Measurements from ENCODE around the gene PLA2G4C. TPM values are rescaled to one million over a fixed set of nuclear protein-coding genes. Genes with fewer than 3 reads are reported as not detected.

Gene PLA2G4C
- total RNA-seq, 1 experiment from 2014 or later = 4.5 TPM

DNA sequence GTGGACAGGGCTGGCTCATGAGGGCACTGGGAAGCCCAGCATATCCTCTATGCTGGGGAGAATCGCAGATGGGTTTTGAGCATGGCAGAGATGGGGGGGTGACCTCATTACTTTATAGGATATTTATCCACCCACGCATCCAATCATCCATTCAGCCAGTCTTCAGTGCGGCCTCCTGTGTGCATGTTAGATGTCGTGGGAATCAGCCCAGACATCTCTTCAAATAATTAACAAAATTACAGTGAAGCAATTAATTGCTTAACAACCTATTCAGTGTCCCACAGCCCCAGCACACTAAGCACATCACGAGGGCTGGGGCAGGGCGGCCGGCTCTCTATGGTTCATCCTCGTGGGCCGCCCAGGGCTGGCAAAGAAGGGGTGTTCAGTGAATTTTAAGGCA is 38.0 kb upstream of the PLA2G4C start (continued):
- TF ChIP-seq ZBTB43 (CRISPR knock-in tag; IDR thresholded peaks at IDR 0.05) = no peak
- no peak for TF ChIP-seq SMAD3 (CRISPR knock-in tag; IDR thresholded peaks at IDR 0.05; ENCODE audit: borderline replicate concordance)
- TF ChIP-seq, protein P1, sequence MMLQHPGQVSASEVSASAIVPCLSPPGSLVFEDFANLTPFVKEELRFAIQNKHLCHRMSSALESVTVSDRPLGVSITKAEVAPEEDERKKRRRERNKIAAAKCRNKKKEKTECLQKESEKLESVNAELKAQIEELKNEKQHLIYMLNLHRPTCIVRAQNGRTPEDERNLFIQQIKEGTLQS (CRISPR knock-in tag; conservative IDR thresholded peaks at IDR 0.05) = no peak
- no peak for TF ChIP-seq ZNF263 (CRISPR knock-in tag; IDR thresholded peaks at IDR 0.05; ENCODE audit: low read depth)
- TF ChIP-seq, protein P2, sequence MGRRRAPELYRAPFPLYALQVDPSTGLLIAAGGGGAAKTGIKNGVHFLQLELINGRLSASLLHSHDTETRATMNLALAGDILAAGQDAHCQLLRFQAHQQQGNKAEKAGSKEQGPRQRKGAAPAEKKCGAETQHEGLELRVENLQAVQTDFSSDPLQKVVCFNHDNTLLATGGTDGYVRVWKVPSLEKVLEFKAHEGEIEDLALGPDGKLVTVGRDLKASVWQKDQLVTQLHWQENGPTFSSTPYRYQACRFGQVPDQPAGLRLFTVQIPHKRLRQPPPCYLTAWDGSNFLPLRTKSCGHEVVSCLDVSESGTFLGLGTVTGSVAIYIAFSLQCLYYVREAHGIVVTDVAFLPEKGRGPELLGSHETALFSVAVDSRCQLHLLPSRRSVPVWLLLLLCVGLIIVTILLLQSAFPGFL (CRISPR knock-in tag; IDR thresholded peaks at IDR 0.05; ENCODE audit: borderline replicate concordance) = no peak
- no peak for TF ChIP-seq GRHL2 (CRISPR knock-in tag; IDR thresholded peaks at IDR 0.05; ENCODE audit: insufficient replicate concordance, severe bottlenecking)
- TF ChIP-seq SMAD4 (CRISPR knock-in tag; IDR thresholded peaks at IDR 0.05) = no peak
- TF ChIP-seq, protein P3, sequence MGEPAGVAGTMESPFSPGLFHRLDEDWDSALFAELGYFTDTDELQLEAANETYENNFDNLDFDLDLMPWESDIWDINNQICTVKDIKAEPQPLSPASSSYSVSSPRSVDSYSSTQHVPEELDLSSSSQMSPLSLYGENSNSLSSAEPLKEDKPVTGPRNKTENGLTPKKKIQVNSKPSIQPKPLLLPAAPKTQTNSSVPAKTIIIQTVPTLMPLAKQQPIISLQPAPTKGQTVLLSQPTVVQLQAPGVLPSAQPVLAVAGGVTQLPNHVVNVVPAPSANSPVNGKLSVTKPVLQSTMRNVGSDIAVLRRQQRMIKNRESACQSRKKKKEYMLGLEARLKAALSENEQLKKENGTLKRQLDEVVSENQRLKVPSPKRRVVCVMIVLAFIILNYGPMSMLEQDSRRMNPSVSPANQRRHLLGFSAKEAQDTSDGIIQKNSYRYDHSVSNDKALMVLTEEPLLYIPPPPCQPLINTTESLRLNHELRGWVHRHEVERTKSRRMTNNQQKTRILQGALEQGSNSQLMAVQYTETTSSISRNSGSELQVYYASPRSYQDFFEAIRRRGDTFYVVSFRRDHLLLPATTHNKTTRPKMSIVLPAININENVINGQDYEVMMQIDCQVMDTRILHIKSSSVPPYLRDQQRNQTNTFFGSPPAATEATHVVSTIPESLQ (CRISPR knock-in tag; IDR thresholded peaks at IDR 0.05) = no peak
- no peak for TF ChIP-seq E2F1 (CRISPR knock-in tag; IDR thresholded peaks at IDR 0.05)

- ChIA-PET POLR2A (no interaction called here), CTCF (no interaction called here)
- DNase-seq (ENCODE audit: low spot score) (no peak), ATAC-seq (no peak)
- Mint-ChIP-seq H3K9me3 (no peaks in the 10 kb centered on the region), H3K27ac (no peak overlapping the region), H3K36me3 (peaks cover 47% of the 10 kb centered on the region), H3K27me3 (ENCODE audit: low read depth) (no peaks in the 10 kb centered on the region), H3K4me3 (no peak overlapping the region), H3K4me1 (no peaks in the 10 kb centered on the region)
- TF ChIP-seq USF1 (CRISPR knock-in tag; IDR thresholded peaks at IDR 0.05) (no peak), E2F5 (CRISPR knock-in tag; IDR thresholded peaks at IDR 0.05) (no peak), PRRX2 (CRISPR knock-in tag; IDR thresholded peaks at IDR 0.05) (no peak), FOXK1 (CRISPR knock-in tag; IDR thresholded peaks at IDR 0.05) (no peak), TEAD4 (CRISPR knock-in tag; IDR thresholded peaks at IDR 0.05) (no peak), FOXJ3 (CRISPR knock-in tag; IDR thresholded peaks at IDR 0.05; ENCODE audit: borderline replicate concordance) (no peak), ZNF232 (CRISPR knock-in tag; IDR thresholded peaks at IDR 0.05) (no peak), KAT7 (CRISPR knock-in tag; IDR thresholded peaks at IDR 0.05; ENCODE audit: borderline replicate concordance) (no peak), ARID4B (CRISPR knock-in tag; IDR thresholded peaks at IDR 0.05; ENCODE audit: borderline replicate concordance) (no peak), NFE2L1 (CRISPR knock-in tag; IDR thresholded peaks at IDR 0.05) (no peak), MXD4 (CRISPR knock-in tag; IDR thresholded peaks at IDR 0.05; ENCODE audit: borderline replicate concordance) (no peak)
- TF ChIP-seq, protein P4, sequence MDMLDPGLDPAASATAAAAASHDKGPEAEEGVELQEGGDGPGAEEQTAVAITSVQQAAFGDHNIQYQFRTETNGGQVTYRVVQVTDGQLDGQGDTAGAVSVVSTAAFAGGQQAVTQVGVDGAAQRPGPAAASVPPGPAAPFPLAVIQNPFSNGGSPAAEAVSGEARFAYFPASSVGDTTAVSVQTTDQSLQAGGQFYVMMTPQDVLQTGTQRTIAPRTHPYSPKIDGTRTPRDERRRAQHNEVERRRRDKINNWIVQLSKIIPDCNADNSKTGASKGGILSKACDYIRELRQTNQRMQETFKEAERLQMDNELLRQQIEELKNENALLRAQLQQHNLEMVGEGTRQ (CRISPR knock-in tag; IDR thresholded peaks at IDR 0.05) = no peak
These were observed 37.1 kb upstream of the PLA2G4C start for GRCh38 chr19:48147597-48148175.

Data from WTC11 (cell line).